GM23248 (cell line): ENCODE measurements around the gene CSMD2. TPM values are rescaled to one million over a fixed set of nuclear protein-coding genes. Genes with fewer than 3 reads are reported as not detected.
"Not testable (repeated sequence)": the region's sequence is repeated elsewhere in the genome, so short reads cannot be mapped to it uniquely, and the experiment has no call there.

ENCODE experiments used
- DNase-seq: peaks from one replicate; pipeline ENCODE4 v3.0.0-alpha.2; 2015
- H2AFZ ChIP-seq: fragments of 200-600 bp; sonication (generic); 2 replicates; pipeline ENCODE4 v1.6.1; 2016; ENCODE audit warnings: antibody characterized with exemption
- H3F3A ChIP-seq: fragments of 200-600 bp; sonication (generic); 2 replicates; pipeline ENCODE4 v1.6.1; 2016; ENCODE audit warnings: mild to moderate bottlenecking, antibody characterized with exemption, mixed run types; ENCODE audit not compliant: insufficient read depth
- H3K27ac ChIP-seq: fragments of 200-600 bp; sonication (generic); 2 replicates; pipeline ENCODE4 v1.5.1; 2016; ENCODE audit warnings: mild to moderate bottlenecking
- H3K27me3 ChIP-seq: fragments of 200-600 bp; sonication (generic); replicated peaks from 2 replicates; pipeline ENCODE4 v1.6.1; 2016; ENCODE audit warnings: mild to moderate bottlenecking; ENCODE audit not compliant: insufficient read depth
- H3K36me3 ChIP-seq: fragments of 200-600 bp; sonication (generic); 2 replicates; pipeline ENCODE4 v1.6.1; 2016; ENCODE audit warnings: low read depth, mild to moderate bottlenecking
- H3K4me1 ChIP-seq: fragments of 200-600 bp; sonication (generic); 2 replicates; pipeline ENCODE4 v1.6.1; 2016; ENCODE audit warnings: mild to moderate bottlenecking; ENCODE audit not compliant: insufficient read depth
- H3K4me2 ChIP-seq: fragments of 200-600 bp; sonication (generic); one replicate; pipeline ENCODE4 v1.6.1; 2016; ENCODE audit warnings: mild to moderate bottlenecking; ENCODE audit not compliant: unreplicated experiment
- H3K4me3 ChIP-seq: fragments of 200-600 bp; sonication (generic); 2 replicates; pipeline ENCODE4 v1.5.1; 2016; ENCODE audit warnings: mild to moderate bottlenecking
- H3K79me2 ChIP-seq: fragments of 200-600 bp; sonication (generic); 2 replicates; pipeline ENCODE4 v1.6.1; 2016; ENCODE audit warnings: mild to moderate bottlenecking; ENCODE audit not compliant: insufficient read depth
- H3K9ac ChIP-seq: fragments of 200-600 bp; sonication (generic); 2 replicates; pipeline ENCODE4 v1.6.1; 2016; ENCODE audit warnings: mild to moderate bottlenecking
- H3K9me2 ChIP-seq: fragments of 200-600 bp; sonication (generic); 2 replicates; pipeline ENCODE4 v1.6.1; 2016; ENCODE audit warnings: mixed run types, mild to moderate bottlenecking, moderate library complexity; ENCODE audit not compliant: insufficient read depth
- H3K9me3 ChIP-seq: fragments of 200-600 bp; sonication (generic); one replicate; pipeline ENCODE4 v1.6.1; 2017; ENCODE audit warnings: low read depth
- H4K20me1 ChIP-seq: fragments of 200-600 bp; sonication (generic); 2 replicates; pipeline ENCODE4 v1.6.0; 2016; ENCODE audit not compliant: insufficient read depth
- EZH2 ChIP-seq: fragments of 200-600 bp; sonication (generic); IDR thresholded peaks from 2 replicates; pipeline ENCODE4 v1.6.1; 2018; ENCODE audit warnings: antibody characterized with exemption, mild to moderate bottlenecking; ENCODE audit not compliant: insufficient read depth, poor library complexity, severe bottlenecking
- EZH2phosphoT487 ChIP-seq: fragments of 200-600 bp; sonication (generic); IDR thresholded peaks from 2 replicates; pipeline ENCODE4 v1.6.1; 2018; ENCODE audit warnings: antibody characterized with exemption, moderate library complexity, mild to moderate bottlenecking, low read depth; ENCODE audit not compliant: insufficient read depth
- WGBS, 2 experiments: methylation state at CpG; one replicate each; pipeline ENCODE4 v1.1.6; 2015 to 2017; ENCODE audit warnings: low lambda C conversion rate in 2 of 2, low coverage in 1 of 2; ENCODE audit errors: missing lambda C conversion rate in 2 of 2; 5-methylcytosine and 5-hydroxymethylcytosine counted together
- in situ Hi-C: fragments of 300-500 bp; cut with MboI; formaldehyde crosslinking; loops from 2 replicates; pipeline ENCODE4 v1.15.0; 2020
- polyA plus RNA-seq: library from polyadenylated mRNA; unstranded; fragments of >200 nt; fragmentation: Nextera tagmentation; extraction: Ambion mirVana; gene quantifications from 2 replicates; pipeline ENCODE4 v1.2.1, GENCODE V29; 2016
- total RNA-seq: library from RNA; depleted of rRNA; stranded (reverse); fragments of >200 nt; shearing (Covaris generic); gene quantifications from 2 replicates; pipeline ENCODE4 v1.2.3, GENCODE V29; 2014

CSMD2 gene
- total and polyA plus RNA-seq, 2 experiments from 2014 or later: 4.5 to 7.1 TPM

DNA sequence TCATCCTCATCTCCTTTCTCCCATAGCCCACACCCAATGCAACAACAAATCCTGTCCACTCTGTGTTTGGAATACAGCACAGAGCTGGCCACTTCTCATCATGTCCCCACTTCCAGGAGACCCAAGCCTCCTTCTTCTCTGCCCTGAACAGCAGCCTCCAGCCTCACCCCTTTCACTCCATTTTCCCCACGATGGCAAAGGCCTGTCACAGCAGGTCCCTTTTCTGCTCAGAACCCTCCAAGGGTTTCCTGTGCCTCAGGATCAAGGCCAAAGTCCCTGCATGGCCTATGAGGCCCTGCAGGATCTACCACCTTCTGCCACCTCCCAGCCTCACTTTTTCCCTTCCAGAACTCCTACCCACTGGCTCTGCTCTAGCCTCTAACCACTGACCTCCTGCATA, 78.5 kb downstream of the CSMD2 start:
- Histone ChIP-seq H3K79me2 (peaks cover 61% of the 10 kb centered on the region), H4K20me1 (0 out of 2 replicates have a peak, but pooled peaks cover under 1% of the 10 kb centered on the region), H3K9ac (no peak overlapping the region), H3F3A (no peaks in the 10 kb centered on the region), H3K4me1 (no peaks in the 10 kb centered on the region), H3K9me3 (no peaks in the 10 kb centered on the region), H3K36me3 (no peaks in the 10 kb centered on the region), H3K27me3 (no peaks in the 10 kb centered on the region), H3K4me3 (no peak overlapping the region), H3K9me2 (no peaks in the 10 kb centered on the region), H3K27ac (no peak overlapping the region), H2AFZ (no peak overlapping the region), H3K4me2 (no peak overlapping the region)
- in situ Hi-C loops: no loop called here
- DNase-seq: no peak
- WGBS, 2 experiments: 62 to 67% methylated on average over 1 of the region's 1 CpG
- TF ChIP-seq EZH2 (no peak), EZH2phosphoT487 (no peak)

DNA sequence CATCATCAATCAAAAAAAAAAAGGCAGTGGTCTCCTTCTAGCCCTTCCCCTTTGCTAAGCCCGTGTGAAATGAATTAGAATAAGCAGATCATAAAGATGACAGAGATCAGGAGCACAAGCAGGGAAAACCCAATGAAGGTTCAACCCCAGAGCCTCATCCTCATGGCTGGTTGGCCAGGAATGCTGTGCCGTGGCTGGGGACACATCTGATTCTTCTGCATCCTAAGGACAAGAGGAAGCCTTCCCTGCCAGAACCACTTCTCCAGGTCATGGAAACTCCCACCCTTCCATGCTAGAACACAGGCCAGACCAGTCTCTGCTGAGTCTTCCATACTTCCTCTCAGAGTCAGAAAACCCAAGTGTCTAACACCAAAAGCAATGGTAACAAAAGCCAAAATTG, 81.1 kb downstream of the CSMD2 start:
- TF ChIP-seq EZH2phosphoT487: no peak
- TF ChIP-seq EZH2: no peak
- no peak for DNase-seq
- Histone ChIP-seq H3K36me3 (no peaks in the 10 kb centered on the region), H3K27ac (no peak overlapping the region), H3K4me3 (no peak overlapping the region), H3K4me2 (no peak overlapping the region), H3K4me1 (no peaks in the 10 kb centered on the region), H3K79me2 (peaks cover 60% of the 10 kb centered on the region), H4K20me1 (no peaks in the 10 kb centered on the region), H3F3A (no peaks in the 10 kb centered on the region), H3K27me3 (no peaks in the 10 kb centered on the region), H3K9ac (no peak overlapping the region), H2AFZ (no peak overlapping the region), H3K9me2 (no peaks in the 10 kb centered on the region), H3K9me3 (no peaks in the 10 kb centered on the region)
- WGBS, 2 experiments: 78 to 83% methylated on average over 2 of the region's 2 CpGs
- in situ Hi-C loops: no loop called here

DNA sequence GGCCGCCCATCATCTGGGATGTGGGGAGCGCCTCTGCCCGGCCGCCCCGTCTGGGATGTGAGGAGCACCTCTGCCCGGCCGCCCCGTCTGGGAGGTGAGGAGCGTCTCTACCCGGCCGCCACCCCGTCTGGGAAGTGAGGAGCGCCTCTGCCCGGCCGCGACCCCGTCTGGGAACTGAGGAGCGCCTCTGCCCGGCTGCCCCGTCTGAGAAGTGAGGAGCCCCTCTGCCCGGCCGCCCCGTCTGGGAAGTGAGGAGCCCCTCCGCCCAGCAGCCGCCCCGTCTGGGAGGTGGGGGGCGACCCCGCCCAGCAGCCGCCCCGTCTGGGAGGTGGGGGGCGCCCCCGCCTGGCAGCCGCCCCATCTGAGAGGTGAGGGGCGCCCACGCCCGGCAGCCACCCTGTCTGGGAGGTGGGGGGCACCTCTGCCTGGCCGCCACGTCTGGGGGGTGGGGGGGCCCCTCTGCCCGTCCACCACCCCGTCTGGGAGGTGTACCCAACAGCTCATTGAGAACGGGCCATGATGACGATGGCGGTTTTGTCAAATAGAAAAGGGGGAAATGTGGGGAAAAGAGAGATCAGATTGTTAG, 82.9 kb downstream of the CSMD2 start:
- H2AFZ ChIP-seq, H3K9ac ChIP-seq, H3K9me3 ChIP-seq, H3K4me1 ChIP-seq, H3K9me2 ChIP-seq, H3K36me3 ChIP-seq, H3K27ac ChIP-seq, H3K4me2 ChIP-seq, H3K4me3 ChIP-seq, H3K27me3 ChIP-seq, H4K20me1 ChIP-seq, DNase-seq, H3F3A ChIP-seq, in situ Hi-C loops: not testable (repeated sequence)
- peaks cover 65% of the 10 kb centered on the region for H3K79me2 ChIP-seq
- WGBS, 2 experiments: 89 to 95% methylated on average over 7 to 34 of the region's 43 CpGs

DNA sequence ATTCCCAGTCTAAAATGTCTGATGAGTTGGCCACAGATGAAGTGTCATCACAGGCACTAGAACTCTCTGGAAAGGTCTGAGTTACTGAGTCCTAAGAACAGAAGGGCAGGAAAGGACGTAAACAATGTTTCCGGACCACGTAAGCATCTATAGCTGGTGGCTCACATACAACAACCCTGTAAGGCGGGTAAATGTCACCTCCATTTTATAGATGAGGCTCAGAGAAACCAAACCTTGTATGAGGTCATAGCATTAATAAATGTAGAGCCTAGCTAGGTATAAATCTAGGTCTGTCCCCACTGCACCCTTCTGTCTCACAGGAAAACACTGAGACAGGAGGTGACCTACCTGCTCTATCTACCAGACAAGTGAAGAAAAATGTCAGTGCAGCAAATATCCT, 86.6 kb downstream of the CSMD2 start:
- Histone ChIP-seq H3K27me3 (no peaks in the 10 kb centered on the region), H3K9me2 (no peaks in the 10 kb centered on the region), H3K9ac (no peak overlapping the region), H3F3A (no peaks in the 10 kb centered on the region), H3K27ac (no peak overlapping the region), H3K4me2 (no peak overlapping the region), H3K4me3 (no peak overlapping the region), H4K20me1 (no peaks in the 10 kb centered on the region), H3K79me2 (peaks cover 74% of the 10 kb centered on the region), H3K36me3 (no peaks in the 10 kb centered on the region), H3K4me1 (no peaks in the 10 kb centered on the region), H3K9me3 (no peaks in the 10 kb centered on the region), H2AFZ (no peak overlapping the region)
- TF ChIP-seq EZH2phosphoT487 (no peak), EZH2 (no peak)
- in situ Hi-C loops: no loop called here
- DNase-seq: no peak
- 96% methylated on average over 4 of the region's 4 CpGs for WGBS, 2 experiments

DNA sequence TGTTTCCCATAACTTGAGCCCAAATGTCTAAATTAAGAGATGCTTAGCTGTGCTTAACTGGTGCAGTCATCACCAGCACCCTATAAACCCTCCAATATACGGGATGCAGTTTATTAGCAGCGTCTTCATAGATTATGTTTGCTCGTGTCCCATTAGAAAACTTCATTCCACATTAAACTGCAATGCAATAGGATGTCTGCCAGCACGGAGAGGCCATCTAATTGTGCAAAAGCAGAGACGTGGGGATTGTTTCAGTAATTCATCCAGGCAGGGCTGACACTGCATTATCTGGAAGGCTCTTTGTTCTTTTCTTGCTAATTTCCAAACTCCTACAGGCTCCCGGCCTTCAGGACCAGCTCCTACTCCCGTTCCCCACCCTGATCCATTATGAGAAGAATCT, 89.5 kb downstream of the CSMD2 start:
- Histone ChIP-seq H3K9me3 (no peaks in the 10 kb centered on the region), H2AFZ (no peak overlapping the region), H3K36me3 (no peaks in the 10 kb centered on the region), H3F3A (no peaks in the 10 kb centered on the region), H3K27ac (no peak overlapping the region), H3K79me2 (peaks cover 91% of the 10 kb centered on the region), H3K4me2 (no peak overlapping the region), H3K4me3 (no peak overlapping the region), H3K9me2 (no peaks in the 10 kb centered on the region), H3K4me1 (no peaks in the 10 kb centered on the region), H3K9ac (no peak overlapping the region), H4K20me1 (no peaks in the 10 kb centered on the region; the same call in 1 of the 2 replicates), H3K27me3 (no peaks in the 10 kb centered on the region)
- 53 to 65% methylated on average over 7 of the region's 7 CpGs for WGBS, 2 experiments
- in situ Hi-C loops: no loop called here
- no peak for DNase-seq
- TF ChIP-seq EZH2phosphoT487 (no peak), EZH2 (no peak)
